Keratinocyte (primary cell): ENCODE results near the gene HEXD. TPM values are rescaled to one million over a fixed set of nuclear protein-coding genes. Genes with fewer than 3 reads are reported as not detected.
A peak's percentile ranks its signal among the peaks of the same experiment; 100 is the strongest.

Source experiments
- DNase-seq: peaks from one replicate; pipeline ENCODE4 v3.0.0-alpha.2; 2011; ENCODE audit warnings: low read depth, missing footprints, low spot score
- FAIRE-seq: peaks from 2 replicates; lab custom pipeline; 2011; peaks lifted over from hg19 to GRCh38; lab: Jason Lieb, UNC
- H2AFZ ChIP-seq: 2 replicates; pipeline ENCODE4 v1.6.0; 2012; ENCODE audit warnings: low read length, control low read depth, inconsistent platforms; ENCODE audit not compliant: control insufficient read depth
- H3K27ac ChIP-seq: 2 replicates; pipeline ENCODE4 v1.5.1; 2011; ENCODE audit warnings: low read length; ENCODE audit not compliant: control insufficient read depth, insufficient read depth
- H3K27me3 ChIP-seq: 3 replicates; pipeline ENCODE4 v1.6.0; 2011; ENCODE audit warnings: low read length; ENCODE audit not compliant: control insufficient read depth, insufficient read depth; ENCODE audit errors: extremely low read depth
- H3K36me3 ChIP-seq, 2 experiments: 2 replicates in 1 of 2; 3 replicates in 1 of 2; pipeline ENCODE4 v1.5.1; 2011; ENCODE audit warnings: low read length in 2 of 2, mild to moderate bottlenecking in 1 of 2; ENCODE audit not compliant: control insufficient read depth in 2 of 2, insufficient read depth in 2 of 2; ENCODE audit errors: extremely low read depth in 1 of 2
- H3K4me1 ChIP-seq: 3 replicates; pipeline ENCODE4 v1.5.1; 2011; ENCODE audit warnings: low read length; ENCODE audit not compliant: control insufficient read depth, insufficient read depth; ENCODE audit errors: extremely low read depth
- H3K4me2 ChIP-seq: 3 replicates; pipeline ENCODE4 v1.6.0; 2011; ENCODE audit warnings: low read depth, low read length; ENCODE audit not compliant: control insufficient read depth, insufficient read depth; ENCODE audit errors: extremely low read depth
- H3K4me3 ChIP-seq, 3 experiments: fragments of 200-600 bp in 1 of 3; sonication (generic) in 1 of 3; 2 replicates in 2 of 3; 3 replicates in 1 of 3; pipeline ENCODE4 v1.5.1; 2011 to 2016; ENCODE audit warnings: low read length in 3 of 3, mild to moderate bottlenecking in 3 of 3, control low read depth in 2 of 3, inconsistent platforms in 1 of 3, low read depth in 1 of 3, mixed read lengths in 1 of 3, mixed run types in 1 of 3, moderate library complexity in 1 of 3; ENCODE audit not compliant: control insufficient read depth in 2 of 3, insufficient read depth in 2 of 3; ENCODE audit errors: extremely low read depth in 1 of 3
- H3K79me2 ChIP-seq: 2 replicates; pipeline ENCODE4 v1.6.0; 2012; ENCODE audit warnings: low read length; ENCODE audit not compliant: control insufficient read depth, insufficient read depth
- H3K9ac ChIP-seq: 3 replicates; pipeline ENCODE4 v1.6.0; 2011; ENCODE audit warnings: low read length; ENCODE audit not compliant: control insufficient read depth, insufficient read depth; ENCODE audit errors: extremely low read depth
- H3K9me1 ChIP-seq: 3 replicates; pipeline ENCODE4 v1.6.0; 2011; ENCODE audit warnings: low read length; ENCODE audit not compliant: control insufficient read depth, insufficient read depth; ENCODE audit errors: extremely low read depth
- H3K9me3 ChIP-seq: 2 replicates; pipeline ENCODE4 v1.5.1; 2012; ENCODE audit warnings: low read depth, low read length; ENCODE audit not compliant: control insufficient read depth
- H4K20me1 ChIP-seq: 3 replicates; pipeline ENCODE4 v1.6.0; 2011; ENCODE audit warnings: low read length; ENCODE audit not compliant: control insufficient read depth, insufficient read depth; ENCODE audit errors: extremely low read depth
- CTCF ChIP-seq, 3 experiments: IDR thresholded peaks in 1 of 3; conservative IDR thresholded peaks in 1 of 3; optimal IDR thresholded peaks in 1 of 3; 2 replicates in 2 of 3; 3 replicates in 1 of 3; pipeline versions ENCODE3 to v1.5.1; 2011; ENCODE audit warnings: low read length in 3 of 3, mild to moderate bottlenecking in 3 of 3, moderate library complexity in 2 of 3, control low read depth in 1 of 3, inconsistent platforms in 1 of 3; ENCODE audit not compliant: insufficient read depth in 2 of 3; ENCODE audit errors: extremely low read depth in 1 of 3
- EZH2 ChIP-seq: IDR thresholded peaks from one replicate; pipeline ENCODE4 v1.6.1; 2012; ENCODE audit warnings: inconsistent platforms, mild to moderate bottlenecking, low read length, moderate library complexity
- dilution Hi-C: fragments of 300-500 bp; cut with MboI; formaldehyde crosslinking; loops from one replicate; pipeline ENCODE4 v1.7.0; 2020; ENCODE audit warnings: low sequenced_read_pairs; ENCODE audit not compliant: extremely low pct_ligation_motif_present
- polyA plus RNA-seq, 5 experiments: library from polyadenylated mRNA; depleted of rRNA in 3 of 5; stranded (reverse) in 3 of 5; stranded (forward) in 1 of 5; unstranded in 1 of 5; fragments of >200 nt; gene quantifications; 1 replicate in 1 of 5; 2 replicates in 3 of 5; 3 replicates in 1 of 5; pipeline versions ENCODE4 v1.2.1 to v1.2.3, GENCODE V29; 2011 to 2012; ENCODE audit warnings: missing spikeins in 2 of 5, low read depth in 1 of 5, low replicate concordance in 1 of 5

HEXD gene
- polyA plus RNA-seq, 1 donor (not counting 4 experiments of a cell fraction or from before 2014, with no cell fraction given): 5.6 TPM

DNA sequence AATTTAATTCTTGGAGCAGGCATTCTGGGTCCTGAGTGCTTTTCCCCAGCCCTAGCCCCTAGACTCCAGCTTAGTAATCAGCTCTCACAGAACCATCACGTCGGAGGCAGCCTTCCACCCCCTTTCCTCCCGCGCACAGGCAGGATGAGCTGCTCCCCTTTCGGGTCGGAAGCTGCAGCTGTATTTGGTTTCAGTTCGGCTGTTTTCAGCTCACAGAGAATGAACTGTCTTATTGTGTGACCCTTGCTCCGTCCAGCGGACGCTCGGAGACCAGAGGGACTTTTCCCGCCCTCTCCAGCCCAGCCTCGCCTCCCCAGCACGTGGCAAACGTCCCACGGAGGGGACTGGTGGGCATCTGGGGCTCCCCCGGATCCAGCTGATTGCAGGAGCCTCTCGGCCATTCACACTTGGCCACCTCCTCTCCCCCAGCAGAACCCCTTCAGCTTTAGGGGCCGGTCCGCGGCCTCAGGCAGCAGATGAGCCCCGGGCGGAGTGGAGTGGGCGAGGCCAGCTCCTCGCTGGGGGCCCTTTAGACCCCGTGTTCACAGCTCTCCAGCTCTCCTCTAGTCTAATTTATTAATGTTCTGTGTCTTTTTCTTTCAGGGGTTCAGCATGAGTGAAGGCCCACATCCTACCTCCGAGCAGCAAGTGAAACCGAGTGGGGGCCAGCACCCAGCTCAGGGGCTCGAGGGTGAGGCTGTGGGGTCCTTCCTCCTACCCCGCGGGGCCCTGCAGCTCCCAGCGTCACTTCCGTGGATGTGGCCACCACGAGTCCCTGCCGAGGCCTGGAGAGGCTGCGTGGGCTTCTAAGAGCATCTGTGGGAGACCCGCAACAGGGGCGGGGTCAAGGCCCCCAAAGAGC lies 47.4 kb upstream of the HEXD start:
- Histone ChIP-seq H3K4me1 (peaks cover 3% of the 10 kb centered on the region), H3K79me2 (no peaks in the 10 kb centered on the region), H2AFZ (no peak overlapping the region), H3K36me3 (no peaks in the 10 kb centered on the region), H3K27ac (no peak overlapping the region), H3K4me2 (peak overlapping the region; percentile 70), H3K4me3 (peak overlapping the region in 2 of 3 experiments; percentile 25 to 54), H4K20me1 (no peaks in the 10 kb centered on the region), H3K9ac (no peak overlapping the region), H3K27me3 (peaks cover 60% of the 10 kb centered on the region), H3K9me3 (no peaks in the 10 kb centered on the region), H3K9me1 (no peaks in the 10 kb centered on the region)
- DNase-seq: no peak
- TF ChIP-seq CTCF (optimal IDR thresholded peaks at IDR 0.05 in 1 of 3, IDR thresholded peaks at IDR 0.05 in 1 of 3, conservative IDR thresholded peaks at IDR 0.05 in 1 of 3; ENCODE audit: extremely low read depth in 1 of 3, insufficient read depth in 2 of 3, low read length in 3 of 3) (no peak), EZH2 (no peak)
- no peak for FAIRE-seq
- dilution Hi-C loops: no loop called here

- no peak within 1 kb of the TSS for H2AFZ ChIP-seq
- H3K9me1 ChIP-seq: no peaks in the 10 kb centered on the region
- peak within 1 kb of the TSS; percentile 70 for H3K4me2 ChIP-seq
- H3K9ac ChIP-seq: no peak within 1 kb of the TSS
- H4K20me1 ChIP-seq: no peaks in the 10 kb centered on the region
- dilution Hi-C loops: no loop called here
- H3K4me1 ChIP-seq: peaks cover 3% of the 10 kb centered on the region
- no peak within 1 kb of the TSS for H3K27ac ChIP-seq
- H3K4me3 ChIP-seq: peak within 1 kb of the TSS in 2 of 3 experiments; percentile 25 to 54
- H3K79me2 ChIP-seq: no peaks in the 10 kb centered on the region
- no peak for FAIRE-seq
- no peak for DNase-seq
- no peaks in the 10 kb centered on the region for H3K36me3 ChIP-seq
- H3K9me3 ChIP-seq: no peaks in the 10 kb centered on the region
- H3K27me3 ChIP-seq: peaks cover 67% of the 10 kb centered on the region
- peak; percentile 71 for TF ChIP-seq EZH2
- TF ChIP-seq CTCF (optimal IDR thresholded peaks at IDR 0.05 in 1 of 3, IDR thresholded peaks at IDR 0.05 in 1 of 3, conservative IDR thresholded peaks at IDR 0.05 in 1 of 3; ENCODE audit: extremely low read depth in 1 of 3, insufficient read depth in 2 of 3, low read length in 3 of 3): no peak
Measured at GRCh38 chr17:82371333-82372248, 46.6 kb upstream of the HEXD start, which contains the start of gene UTS2R. Gene UTS2R (plus strand): TSS chr17:82371765. CDS start chr17:82374325, 2,560 bp downstream.
